Lung (tissue), 12 donors: Measurements from ENCODE around the gene PSMB11. TPM values are rescaled to one million over a fixed set of nuclear protein-coding genes. Genes with fewer than 3 reads are reported as not detected.

Source experiments
- ATAC-seq: fragments of 200-7000 bp; cut with Tn5 transposase; one replicate; pipeline ENCODE4 v1.9.1; 2020; ENCODE audit warnings: moderate number of reproducible peaks; ENCODE audit not compliant: insufficient read depth, low FRiP score
- DNase-seq, 3 donors: peaks; one replicate each; pipeline ENCODE4 v3.0.0-alpha.2; 2013 to 2017
- H3K27ac ChIP-seq, 2 donors: one replicate each; pipeline ENCODE4 v1.5.1; 2013; ENCODE audit warnings: mild to moderate bottlenecking in 2 of 2, moderate library complexity in 2 of 2, control low read depth in 1 of 2, inconsistent platforms in 1 of 2, low read depth in 1 of 2, low read length in 1 of 2
- H3K27me3 ChIP-seq, 3 donors: one replicate each; pipeline ENCODE4 v1.5.1; 2013; ENCODE audit warnings: low read length in 2 of 3; ENCODE audit not compliant: control insufficient read depth in 3 of 3, insufficient read depth in 3 of 3
- H3K36me3 ChIP-seq, 4 donors: one replicate each; pipeline ENCODE4 v1.5.1; 2013; ENCODE audit warnings: low read length in 4 of 4, mild to moderate bottlenecking in 1 of 4, moderate library complexity in 1 of 4; ENCODE audit not compliant: control insufficient read depth in 4 of 4, insufficient read depth in 4 of 4
- H3K4me1 ChIP-seq, 5 donors: one replicate each; pipeline ENCODE4 v1.5.1; 2013; ENCODE audit warnings: low read length in 5 of 5, mild to moderate bottlenecking in 2 of 5, moderate library complexity in 1 of 5; ENCODE audit not compliant: control insufficient read depth in 5 of 5, insufficient read depth in 5 of 5
- H3K4me3 ChIP-seq: one replicate; pipeline ENCODE4 v1.5.1; 2013; ENCODE audit warnings: mild to moderate bottlenecking, control low read depth, moderate library complexity
- H3K9ac ChIP-seq, 2 donors: one replicate each; pipeline ENCODE4 v1.5.1; 2013; ENCODE audit warnings: low read length in 2 of 2, control low read depth in 1 of 2; ENCODE audit not compliant: insufficient read depth in 1 of 2
- H3K9me3 ChIP-seq, 4 donors: one replicate each; pipeline ENCODE4 v1.5.1; 2013; ENCODE audit warnings: low read length in 3 of 4, mild to moderate bottlenecking in 1 of 4, moderate library complexity in 1 of 4; ENCODE audit not compliant: control insufficient read depth in 4 of 4, insufficient read depth in 3 of 4
- WGBS, 2 donors: extraction: QIAGEN DNeasy Blood & Tissue Kit; methylation state at CpG; one replicate each; pipeline ENCODE4 v1.1.7; 2013; 5-methylcytosine and 5-hydroxymethylcytosine counted together
- polyA plus RNA-seq, 2 donors: library from polyadenylated mRNA; stranded (reverse); fragments of 200-250 nt; gene quantifications; one replicate each; pipeline ENCODE4 v1.2.1, GENCODE V29; 2013
- total RNA-seq, 2 donors: library from RNA; depleted of rRNA in 1 of 2; stranded (reverse); fragments of >200 nt in 1 of 2; gene quantifications; one replicate each; pipeline ENCODE4 v1.2.1, GENCODE V29; 2014 to 2021
- TF ChIP-seq, protein P1 (sequence below): IDR thresholded peaks from 2 replicates; pipeline ENCODE4 v1.5.1; 2012; ENCODE audit warnings: mild to moderate bottlenecking; ENCODE audit errors: control extremely low read depth, extremely low read depth
- donor health status: control.
- donor health status: control.
- donor health status: Bipolar disorder and iron deficiency.
- donor health status: healthy.
- donor health status: DM: yes; HTN: yes; CAD: no.

The PSMB11 gene
- total and polyA plus RNA-seq, 4 donors: not detected

DNA sequence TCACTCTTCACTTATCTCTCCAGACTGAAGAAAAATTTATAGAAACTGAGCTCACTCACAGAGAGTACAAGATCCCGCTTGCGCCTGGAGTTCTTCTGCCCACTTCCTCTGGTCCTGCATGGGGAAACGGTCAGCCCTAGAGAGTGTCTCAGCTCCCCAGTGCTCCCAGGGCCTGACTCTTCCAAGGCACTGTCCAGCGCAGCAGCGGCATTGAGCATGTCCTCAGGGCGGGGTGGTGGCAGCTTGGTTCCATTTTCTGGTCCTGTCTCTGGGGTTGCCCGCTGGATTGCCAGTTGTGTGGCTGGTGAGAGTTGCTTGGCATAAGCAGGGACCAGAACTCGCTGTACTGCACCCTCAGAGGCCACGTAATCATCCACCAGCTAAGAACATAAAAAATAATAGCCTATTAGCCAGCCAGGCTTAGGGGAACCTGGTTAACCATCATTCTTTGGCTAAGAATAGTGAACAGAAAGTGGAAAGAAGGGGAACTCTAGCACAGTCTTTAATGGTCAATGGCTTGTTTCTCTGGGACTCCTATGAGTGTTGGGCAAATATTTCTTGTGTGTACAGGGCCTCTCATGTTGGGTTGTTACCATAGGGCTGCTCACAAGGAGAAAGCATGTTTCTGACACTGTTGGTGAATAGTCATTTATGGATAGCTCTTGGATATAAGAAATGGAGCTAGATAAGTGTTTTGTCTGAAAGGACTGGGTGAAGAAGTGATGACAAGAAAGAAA is 46.0 kb upstream of the PSMB11 start:
- WGBS, 2 donors: 85 to 94% methylated on average over 9 of the region's 9 CpGs
- H3K4me3 ChIP-seq: no peak overlapping the region
- peaks cover 0 to 9% (median 3%) of the 10 kb centered on the region in 4 donors for H3K36me3 ChIP-seq
- ATAC-seq (no peak), DNase-seq (no peak)
- no peaks in the 10 kb centered on the region for H3K27me3 ChIP-seq
- H3K27ac ChIP-seq: peak overlapping the region in 1 of 2 donors; percentile 61
- no peaks in the 10 kb centered on the region for H3K9me3 ChIP-seq
- TF ChIP-seq, protein P1, sequence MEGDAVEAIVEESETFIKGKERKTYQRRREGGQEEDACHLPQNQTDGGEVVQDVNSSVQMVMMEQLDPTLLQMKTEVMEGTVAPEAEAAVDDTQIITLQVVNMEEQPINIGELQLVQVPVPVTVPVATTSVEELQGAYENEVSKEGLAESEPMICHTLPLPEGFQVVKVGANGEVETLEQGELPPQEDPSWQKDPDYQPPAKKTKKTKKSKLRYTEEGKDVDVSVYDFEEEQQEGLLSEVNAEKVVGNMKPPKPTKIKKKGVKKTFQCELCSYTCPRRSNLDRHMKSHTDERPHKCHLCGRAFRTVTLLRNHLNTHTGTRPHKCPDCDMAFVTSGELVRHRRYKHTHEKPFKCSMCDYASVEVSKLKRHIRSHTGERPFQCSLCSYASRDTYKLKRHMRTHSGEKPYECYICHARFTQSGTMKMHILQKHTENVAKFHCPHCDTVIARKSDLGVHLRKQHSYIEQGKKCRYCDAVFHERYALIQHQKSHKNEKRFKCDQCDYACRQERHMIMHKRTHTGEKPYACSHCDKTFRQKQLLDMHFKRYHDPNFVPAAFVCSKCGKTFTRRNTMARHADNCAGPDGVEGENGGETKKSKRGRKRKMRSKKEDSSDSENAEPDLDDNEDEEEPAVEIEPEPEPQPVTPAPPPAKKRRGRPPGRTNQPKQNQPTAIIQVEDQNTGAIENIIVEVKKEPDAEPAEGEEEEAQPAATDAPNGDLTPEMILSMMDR: no peak
- peaks cover 0 to 8% (median 4%) of the 10 kb centered on the region in 5 donors for H3K4me1 ChIP-seq
- H3K9ac ChIP-seq: no peak overlapping the region

DNA sequence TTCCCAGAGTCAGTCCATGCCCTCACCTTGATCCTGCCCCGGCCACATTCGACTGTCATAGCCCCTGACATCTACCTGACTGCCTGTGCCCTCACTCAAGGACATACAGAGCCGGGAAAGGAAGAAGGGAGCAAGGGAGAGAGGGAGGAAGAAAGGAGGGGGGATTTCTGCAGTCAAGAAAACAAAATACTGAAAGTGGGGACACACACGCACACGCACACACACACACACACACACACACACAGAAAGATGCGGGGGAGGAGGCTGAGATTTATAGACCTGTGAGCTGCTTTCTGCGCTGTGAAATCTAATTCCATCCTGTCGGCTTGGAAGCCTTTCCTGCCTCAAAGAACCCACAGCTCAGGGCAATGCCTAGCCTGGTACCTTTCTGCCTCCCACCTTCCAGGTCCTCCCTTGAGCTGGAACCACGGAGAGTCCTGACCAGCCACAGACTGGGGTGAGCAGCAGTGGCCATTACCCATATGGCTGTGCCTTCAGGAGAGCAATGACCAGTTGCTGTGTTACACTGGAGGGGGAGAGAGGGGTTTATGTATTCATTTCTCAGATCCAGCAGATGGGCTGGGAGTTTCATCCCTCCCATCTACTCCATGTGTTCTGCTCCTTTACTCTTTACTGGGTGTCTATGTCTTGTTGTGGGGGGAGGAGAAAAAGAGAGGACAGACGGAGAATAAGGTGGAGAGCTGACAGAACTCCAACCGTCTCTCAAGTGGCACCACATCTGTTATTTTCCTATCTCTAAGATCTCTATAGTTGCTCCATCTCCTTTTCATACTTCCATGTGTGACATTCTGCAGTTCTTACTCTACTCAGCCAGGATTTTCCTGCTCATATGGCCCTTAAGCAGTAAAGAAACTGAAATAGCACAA is 45.0 kb upstream of the PSMB11 start:
- 77 to 80% methylated on average over 11 of the region's 11 CpGs for WGBS, 2 donors
- TF ChIP-seq, protein P1: no peak
- DNase-seq (no peak), ATAC-seq (no peak)
- Histone ChIP-seq H3K36me3 (peaks cover 0 to 9% (median 3%) of the 10 kb centered on the region in 4 donors), H3K4me1 (peaks cover 0 to 8% (median 4%) of the 10 kb centered on the region in 5 donors), H3K9me3 (no peaks in the 10 kb centered on the region), H3K4me3 (no peak overlapping the region), H3K27ac (no peak overlapping the region), H3K27me3 (no peaks in the 10 kb centered on the region), H3K9ac (no peak overlapping the region)

DNA sequence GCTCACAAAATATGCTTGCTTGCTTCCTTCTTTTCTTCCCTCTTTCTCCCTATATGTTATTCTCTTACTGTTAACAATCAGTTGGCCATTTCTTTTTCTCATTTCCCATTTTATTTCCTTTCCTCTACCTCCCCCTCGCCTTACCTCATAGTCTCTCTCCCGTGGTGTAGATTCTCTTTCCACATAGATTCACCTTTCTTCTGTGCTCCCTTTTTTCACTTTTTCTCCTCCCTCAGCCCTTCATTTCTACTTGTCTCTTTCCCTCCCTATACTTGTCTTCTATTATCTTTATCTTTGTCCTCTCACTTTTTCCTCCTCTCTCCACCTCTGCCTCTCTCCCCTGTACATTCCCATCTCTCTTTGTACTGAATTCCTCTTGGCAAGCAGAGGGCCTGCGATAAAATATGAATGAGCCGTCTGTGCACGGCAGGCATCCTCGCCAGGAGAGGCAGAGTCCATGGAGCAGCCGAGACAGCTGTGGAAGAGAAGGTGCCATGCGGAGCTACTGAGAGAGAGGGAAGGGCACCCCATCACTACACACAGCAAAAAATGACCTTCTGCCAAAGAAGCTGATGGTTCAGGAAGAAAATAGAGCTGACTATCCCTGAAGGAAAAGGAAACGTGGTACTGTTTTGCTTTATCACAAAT is 44.2 kb upstream of the PSMB11 start:
- WGBS, 2 donors: 83 to 84% methylated on average over 9 of the region's 9 CpGs
- peaks cover 0 to 8% (median 4%) of the 10 kb centered on the region in 5 donors for H3K4me1 ChIP-seq
- no peak overlapping the region for H3K9ac ChIP-seq
- H3K27ac ChIP-seq: no peak overlapping the region
- H3K27me3 ChIP-seq: no peaks in the 10 kb centered on the region
- ATAC-seq (no peak), DNase-seq (no peak)
- no peak overlapping the region for H3K4me3 ChIP-seq
- H3K36me3 ChIP-seq: peaks cover 0 to 9% (median 3%) of the 10 kb centered on the region in 4 donors
- H3K9me3 ChIP-seq: no peaks in the 10 kb centered on the region
- TF ChIP-seq, protein P1: no peak
